Stimulated activated CD4-positive, alpha-beta T cell treated with anti-CD3 and anti-CD28 coated beads, Interleukin-2, amount 100 ng/mL, for 4 hours (primary cell): ENCODE results near the gene BPI.
"Not testable (repeated sequence)": the region's sequence is repeated elsewhere in the genome, so short reads cannot be mapped to it uniquely, and the experiment has no call there.

Experiments
- DNase-seq: peaks from one replicate; pipeline ENCODE4 v3.0.0-alpha.2; 2020; ENCODE audit warnings: low read depth

The BPI gene

DNA sequence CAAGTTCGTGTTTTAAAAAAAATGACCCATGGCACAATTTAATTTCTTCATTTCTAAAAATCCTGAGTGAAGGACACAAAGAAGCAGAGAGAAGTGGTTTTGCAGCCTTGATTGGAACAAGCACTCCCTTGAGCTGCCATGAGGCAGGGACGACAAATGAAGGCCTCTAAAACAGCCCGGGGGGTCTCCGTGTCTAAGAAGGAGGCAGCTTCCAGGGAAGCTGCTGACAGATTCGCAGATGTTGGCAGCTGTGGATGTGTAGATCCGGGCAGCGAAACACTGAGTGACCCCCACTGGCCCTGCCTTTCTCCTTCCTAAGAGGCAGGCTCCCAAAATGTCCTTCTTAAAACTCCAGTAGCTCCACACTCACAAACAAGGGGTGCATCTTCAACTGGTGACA is 32.8 kb downstream of the BPI start:
- DNase-seq = no peak

DNA sequence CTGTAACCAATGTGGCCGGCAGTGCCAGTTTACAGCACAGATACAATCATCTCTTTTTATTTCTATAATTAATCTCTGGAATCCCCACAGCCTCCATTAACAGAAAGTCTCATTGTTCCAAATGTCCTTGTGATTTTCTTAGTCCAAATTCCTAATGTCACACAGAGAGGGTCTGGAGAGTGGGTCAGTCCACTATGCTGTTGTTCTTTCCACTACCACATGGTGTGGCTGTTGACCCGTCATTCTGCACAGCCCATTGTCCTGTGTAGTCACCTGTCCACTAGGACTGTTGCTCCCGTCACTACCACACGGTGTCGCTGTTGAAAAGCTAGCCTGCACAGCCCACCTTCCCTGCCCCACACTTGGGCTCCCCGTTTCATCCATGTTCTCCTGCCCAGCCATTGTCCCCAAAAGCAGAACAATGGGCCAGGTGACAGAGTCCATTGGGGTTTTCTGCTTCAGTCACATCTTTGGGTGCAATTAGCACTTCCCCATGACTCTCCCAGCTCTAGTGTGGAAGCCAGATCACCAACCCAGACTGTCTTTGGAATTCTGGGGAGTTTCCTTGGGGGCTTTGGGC is 33.7 kb downstream of the BPI start:
- DNase-seq = no peak

DNA sequence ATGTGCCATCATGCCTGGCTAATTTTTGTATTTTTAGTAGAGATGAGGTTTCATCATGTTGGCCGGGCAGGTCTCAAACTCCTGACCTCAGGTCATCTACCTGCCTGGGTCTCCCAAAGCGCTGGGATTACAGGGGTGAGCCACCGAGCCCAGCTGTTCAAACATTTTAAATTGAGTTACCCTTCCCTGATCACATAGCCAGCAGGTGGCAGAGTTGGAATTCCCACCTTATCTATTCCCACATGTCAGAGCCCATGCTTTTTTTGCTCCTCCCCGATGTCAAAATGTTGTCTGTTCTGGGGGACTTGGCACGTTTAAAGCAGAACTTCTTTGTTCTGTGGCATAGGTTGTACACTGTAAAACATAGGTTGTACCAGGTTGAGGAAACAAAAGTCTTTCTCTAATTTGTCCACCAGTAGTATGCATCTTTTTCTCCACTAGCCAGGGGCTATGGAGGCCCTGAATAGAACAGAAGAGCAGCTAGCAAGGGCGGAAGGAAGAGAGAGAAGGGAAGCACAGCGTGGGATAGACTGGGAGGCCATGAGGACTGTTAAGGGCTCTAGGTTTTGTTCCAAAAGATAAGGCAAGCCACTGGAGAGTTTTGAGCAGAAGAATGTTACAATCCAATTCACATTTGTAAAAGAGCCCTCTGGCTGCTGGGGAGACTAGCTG is 35.0 kb downstream of the BPI start:
- no peak for DNase-seq

DNA sequence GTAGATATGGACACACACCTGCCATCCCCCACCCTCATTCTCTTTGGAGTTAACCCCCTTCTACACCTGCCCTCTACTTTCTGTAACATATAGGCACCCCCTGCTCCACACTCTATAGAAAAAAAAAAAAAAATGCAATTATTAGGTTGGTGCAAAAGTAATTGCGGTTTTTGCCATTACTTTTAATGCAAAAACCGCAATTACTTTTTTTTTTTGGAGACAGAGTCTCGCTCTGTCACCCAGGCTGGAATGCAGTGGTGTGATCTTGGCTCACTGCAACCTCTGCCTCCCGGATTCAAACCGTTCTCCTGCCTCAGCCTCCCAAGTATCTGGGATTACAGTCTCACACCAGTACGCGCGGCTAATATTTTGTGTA is 35.6 kb downstream of the BPI start:
- DNase-seq = not testable (repeated sequence)

DNA sequence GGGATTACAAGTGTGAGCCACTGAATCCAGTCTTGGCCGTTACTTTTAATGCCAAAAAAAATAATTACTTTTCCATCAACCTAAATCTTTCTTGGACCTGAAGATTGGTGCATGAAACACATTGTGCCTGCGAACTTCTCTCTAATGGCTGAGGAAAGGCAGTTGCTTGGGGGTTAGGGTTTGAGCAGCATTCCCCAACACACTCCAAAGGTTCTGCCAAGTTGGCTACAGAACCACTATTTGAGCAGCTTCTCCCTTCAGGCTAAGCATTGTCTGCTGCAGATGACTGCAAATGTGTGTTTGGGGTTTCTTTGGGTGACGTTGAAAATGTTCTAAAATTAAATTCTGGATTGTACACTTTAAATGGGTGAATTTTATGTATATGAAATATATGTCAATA is 36.0 kb downstream of the BPI start:
- DNase-seq = no peak

DNA sequence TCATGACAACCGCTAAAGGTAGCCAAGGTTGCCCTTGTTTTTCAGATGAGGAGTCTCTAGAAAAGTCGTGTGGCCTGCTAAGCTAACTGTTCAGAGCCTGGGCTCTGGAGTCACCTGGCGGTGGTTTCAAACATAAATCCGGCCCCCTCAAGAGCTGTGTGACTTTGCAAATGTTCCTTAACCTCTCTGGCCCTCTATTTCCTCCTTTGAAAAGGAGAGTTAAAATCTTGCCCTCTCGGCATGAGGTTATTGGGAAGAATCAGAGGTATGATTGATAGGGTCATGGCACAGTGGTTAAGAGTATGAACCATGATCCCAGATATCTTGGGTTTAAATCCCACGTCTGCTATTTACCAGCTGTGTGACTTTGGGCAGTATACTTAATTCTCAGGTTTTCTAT is 36.7 kb downstream of the BPI start:
- DNase-seq = no peak

DNA sequence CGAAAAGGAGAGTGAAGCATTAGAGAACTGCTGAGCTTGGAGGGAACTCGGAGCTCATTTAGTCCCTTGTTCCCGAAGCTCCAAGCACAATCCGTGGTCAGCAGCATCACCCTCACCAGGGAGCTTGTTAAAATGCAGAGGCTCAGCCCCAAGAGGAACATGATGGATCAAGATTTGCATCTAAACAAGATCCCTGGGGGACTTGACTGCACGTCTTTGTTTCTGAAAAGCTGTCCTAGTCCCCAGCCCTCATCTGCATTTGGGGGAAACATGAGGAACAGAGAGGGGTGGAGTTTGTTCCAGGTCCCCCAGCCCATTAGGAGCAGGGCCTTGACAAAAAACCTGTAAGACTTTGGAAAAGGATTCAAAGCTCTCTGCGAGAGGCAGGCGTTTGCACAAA is 38.3 kb downstream of the BPI start:
- DNase-seq = no peak

DNA sequence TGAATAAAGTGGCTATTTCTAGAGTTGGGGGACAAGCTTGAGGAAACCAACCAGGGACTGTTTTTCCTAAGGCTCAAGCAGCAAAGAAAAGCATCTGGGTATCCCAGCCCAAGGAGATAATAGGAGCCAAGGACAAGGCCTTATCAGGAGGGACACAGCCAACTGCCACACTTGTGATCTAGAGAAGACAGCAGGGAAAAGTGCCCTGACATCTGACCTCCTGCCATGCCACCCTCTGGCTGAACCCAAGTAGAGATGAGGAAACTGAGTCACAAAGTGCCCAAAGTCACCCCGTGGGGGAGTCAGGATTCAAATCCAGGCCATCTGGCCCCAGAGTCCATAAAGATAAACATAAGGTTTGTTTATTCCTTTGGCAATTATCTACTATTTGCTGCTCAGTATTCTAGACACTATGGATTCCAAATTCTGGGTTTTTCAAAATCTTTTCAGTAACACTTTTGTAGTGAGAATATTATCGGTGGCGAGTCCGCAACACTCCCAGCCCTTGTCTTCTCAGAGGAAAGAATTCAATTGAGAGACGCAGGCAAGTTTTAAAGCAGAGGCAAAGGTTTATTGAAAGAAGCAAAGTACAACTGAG is 38.9 kb downstream of the BPI start:
- DNase-seq = no peak

DNA sequence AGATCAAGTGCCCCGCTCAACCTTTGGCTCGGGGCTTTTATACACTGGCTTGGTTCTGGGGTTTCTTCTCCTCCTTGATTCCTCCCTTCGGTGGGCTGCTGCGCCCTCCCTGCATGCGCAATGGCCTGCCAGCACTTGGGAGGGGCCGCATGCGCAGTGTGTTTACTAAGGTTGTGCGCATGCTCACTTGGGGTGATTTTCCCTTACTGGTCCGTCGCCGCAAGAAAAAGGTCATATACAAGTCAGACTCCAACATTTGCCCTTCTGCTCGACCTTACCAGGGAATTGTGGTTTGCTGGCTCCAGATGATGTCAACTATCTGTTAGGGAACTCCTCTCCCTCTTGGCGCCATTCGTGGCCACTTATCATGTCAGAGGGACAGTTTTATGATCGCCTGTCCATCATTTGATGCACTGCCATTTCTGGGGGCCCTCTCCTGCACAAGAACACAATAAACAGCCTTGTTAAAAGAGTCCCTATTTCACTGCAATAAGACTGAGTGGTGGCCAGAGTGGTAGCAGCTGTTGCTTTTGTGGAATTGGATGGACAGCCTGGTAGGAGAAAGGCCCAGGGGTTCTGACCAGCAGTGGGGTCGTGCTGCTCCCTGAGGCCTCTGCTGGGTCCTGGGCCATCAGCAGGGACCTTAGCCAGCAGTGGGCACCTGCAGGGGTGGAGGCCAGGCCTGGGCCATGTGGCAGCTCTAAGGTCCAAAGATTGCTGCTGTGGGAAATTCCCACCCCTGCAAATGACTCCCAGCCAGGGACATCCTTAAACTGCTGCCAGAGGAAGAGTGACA is 39.6 kb downstream of the BPI start:
- DNase-seq = no peak

DNA sequence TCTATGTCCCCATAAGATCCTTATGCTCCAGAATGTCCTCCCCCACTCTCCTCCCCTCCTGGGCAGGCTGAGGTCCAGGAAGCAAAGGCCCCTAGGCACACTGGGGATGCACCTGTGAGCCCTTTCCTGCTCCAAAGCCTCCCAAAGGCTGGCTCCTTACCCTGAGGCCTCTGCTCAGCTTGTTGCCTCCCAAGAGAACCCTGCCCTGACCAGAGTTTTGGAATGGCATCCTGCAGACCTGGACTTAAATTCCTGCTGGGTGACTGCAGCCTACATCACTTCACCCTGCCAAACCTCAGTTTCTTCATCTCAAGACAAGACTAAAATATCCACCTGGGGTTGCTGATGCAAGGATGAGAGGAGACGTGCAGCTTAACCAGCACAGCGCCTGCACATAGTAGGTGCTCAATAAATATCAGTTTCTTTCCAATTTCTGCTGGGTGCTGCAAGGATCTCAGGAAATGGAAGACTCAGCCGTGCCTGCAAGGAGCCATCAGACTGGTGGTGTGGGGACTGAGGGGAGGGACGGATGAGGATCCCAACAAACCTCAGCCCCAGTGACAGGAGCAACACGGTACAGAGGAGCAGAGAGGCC is 40.2 kb downstream of the BPI start:
- no peak for DNase-seq

DNA sequence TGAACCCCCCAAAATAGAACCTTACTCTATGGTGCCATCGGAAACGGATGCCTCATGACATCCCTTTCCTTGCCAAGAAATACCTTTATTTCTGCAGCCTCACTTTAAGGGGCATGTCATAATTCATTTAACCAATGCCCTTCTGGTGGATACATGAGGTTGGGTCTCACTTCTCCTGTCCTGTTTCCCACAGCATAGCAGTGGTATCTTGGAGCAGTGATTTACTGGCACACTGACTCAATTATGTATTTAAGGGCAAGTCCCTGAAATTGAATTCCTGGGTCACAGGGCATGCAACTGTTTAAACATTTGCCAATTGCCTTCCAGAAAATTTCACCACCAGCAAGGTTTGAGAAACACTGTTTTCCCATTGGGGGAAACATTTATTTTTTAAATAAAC is 41.7 kb downstream of the BPI start:
- no peak for DNase-seq

DNA sequence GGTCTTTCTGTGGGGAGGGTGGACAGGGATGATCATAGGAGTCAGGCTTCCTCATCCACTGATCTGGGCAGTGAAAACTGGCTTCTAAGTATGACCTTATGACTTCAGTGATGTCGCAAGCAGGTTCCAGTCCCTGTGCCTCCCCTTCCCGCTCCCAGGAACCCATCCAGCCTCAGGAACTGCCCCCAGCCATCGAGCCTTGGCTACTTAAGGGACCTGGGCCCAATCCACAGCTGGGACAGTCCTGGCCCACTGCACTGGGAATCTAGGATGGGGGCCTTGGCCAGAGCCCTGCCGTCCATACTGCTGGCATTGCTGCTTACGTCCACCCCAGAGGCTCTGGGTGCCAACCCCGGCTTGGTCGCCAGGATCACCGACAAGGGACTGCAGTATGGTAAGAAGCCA is 42.3 kb downstream of the BPI start, which contains the start of gene LBP:
LBP (plus strand) TSS at position 236 of the 405 bp plus-strand sequence; CDS start at position 271, 35 bp downstream.
- no peak for DNase-seq

DNA sequence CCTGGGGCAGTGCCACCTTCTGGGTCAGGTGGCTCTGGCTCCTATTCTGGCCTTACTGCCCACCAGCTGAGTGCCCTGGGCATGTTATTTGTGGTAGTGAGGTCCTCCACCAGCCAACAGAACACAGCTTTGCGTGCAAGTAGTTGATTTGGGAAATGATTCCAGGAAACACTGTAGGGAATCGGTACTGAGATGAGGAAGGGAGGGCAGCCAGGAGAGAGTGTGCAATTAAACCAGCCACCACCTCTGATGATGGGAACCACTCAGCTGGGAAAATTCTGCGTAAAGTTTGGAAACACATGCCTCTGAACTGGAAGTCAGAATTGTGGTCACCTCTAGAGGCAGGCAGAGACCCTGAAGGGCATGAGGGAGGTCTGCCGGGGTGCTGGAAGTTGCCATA is 42.8 kb downstream of the BPI start:
- no peak for DNase-seq

DNA sequence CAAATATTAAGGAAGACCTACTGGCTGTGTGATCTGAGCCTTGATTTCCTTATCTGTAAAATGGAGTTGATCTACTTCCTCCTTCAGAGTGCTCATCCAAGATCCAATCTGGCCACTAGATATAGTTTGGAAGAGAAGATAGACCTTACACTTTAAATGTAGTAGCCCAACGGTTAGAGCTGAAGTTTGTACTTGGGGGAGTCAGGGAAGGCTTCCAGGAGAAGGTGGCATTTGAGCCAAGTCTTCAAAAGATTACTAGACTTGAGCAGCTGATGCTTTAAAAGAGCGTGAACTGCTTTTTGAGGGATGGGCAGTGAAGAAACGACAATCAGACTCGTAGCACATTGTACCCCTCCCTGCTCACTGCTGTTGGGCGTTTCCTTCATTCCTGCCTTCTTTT is 45.9 kb downstream of the BPI start:
- no peak for DNase-seq

DNA sequence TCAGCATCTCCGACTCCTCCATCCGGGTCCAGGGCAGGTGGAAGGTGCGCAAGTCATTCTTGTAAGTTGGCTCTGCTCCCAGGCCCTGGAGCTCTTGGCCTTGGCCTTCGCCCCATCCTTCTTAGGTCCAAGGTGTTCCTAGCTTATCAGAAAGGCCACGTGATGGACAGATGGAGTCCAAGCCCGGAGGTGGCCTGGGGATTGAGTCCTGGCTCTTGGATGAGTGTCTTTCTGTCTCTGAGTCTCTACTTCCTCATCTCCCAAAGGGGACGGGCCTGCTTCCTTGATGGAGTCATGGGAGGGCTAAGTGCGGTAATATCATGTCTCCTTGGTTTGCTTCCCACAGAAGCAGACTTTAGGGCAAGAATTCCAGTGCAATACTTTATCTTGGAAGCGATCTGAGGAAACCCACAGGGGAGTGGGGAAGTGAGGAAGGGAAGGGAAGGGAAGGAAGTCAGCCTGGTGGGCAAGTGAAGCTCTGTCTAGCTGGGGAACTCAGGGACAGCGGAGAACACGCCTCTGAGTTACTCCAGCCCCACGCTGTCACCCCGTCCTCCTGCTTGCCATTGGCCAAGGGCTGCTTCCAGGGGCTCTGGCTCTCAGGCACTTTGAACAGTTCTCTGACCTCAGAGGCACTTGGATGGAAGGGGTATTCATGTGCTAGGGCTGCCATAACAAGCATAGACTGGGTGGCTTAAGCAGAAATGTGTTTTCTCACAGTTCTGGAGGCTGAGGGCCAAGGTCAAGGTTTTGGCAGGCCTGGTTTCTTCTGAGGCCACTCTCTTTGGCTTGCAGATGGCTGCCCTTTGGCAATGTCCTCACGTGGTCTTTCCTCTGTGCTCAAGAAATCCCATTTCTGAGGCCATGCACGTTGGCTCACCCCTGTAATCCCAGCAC is 47.2 kb downstream of the BPI start:
- no peak for DNase-seq

DNA sequence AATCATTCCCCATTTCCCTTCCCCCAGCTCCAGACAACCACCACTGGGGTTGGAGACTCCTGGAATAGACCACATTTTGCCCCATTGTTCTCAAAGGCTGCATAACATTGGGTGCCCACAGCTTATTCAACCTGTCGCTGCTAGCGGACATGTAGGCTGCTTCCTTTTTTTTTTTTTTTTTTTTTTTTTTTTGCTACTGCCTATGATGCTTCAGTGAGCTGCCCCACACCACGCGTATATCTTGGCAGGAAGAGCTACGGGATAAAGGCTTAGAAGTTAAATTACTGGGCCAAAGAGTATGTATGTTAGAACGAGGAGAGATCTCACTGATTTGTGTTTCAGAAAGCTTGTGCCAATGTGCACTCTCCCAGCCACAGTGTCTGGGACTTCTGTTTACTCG is 49.4 kb downstream of the BPI start:
- DNase-seq = no peak

DNA sequence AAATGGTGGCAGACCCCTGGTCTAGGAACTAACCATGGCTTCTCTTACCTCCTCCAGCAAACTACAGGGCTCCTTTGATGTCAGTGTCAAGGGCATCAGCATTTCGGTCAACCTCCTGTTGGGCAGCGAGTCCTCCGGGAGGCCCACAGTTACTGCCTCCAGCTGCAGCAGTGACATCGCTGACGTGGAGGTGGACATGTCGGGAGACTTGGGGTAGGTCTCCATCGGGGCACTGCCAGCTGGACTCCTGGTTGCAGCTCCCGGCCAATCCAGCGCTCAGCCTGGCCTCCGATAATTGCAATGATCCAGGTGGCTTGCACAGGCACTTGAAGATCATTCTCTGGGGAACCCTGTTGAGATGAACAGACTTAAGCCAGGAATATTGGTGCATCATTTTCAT is 50.3 kb downstream of the BPI start:
- no peak for DNase-seq

DNA sequence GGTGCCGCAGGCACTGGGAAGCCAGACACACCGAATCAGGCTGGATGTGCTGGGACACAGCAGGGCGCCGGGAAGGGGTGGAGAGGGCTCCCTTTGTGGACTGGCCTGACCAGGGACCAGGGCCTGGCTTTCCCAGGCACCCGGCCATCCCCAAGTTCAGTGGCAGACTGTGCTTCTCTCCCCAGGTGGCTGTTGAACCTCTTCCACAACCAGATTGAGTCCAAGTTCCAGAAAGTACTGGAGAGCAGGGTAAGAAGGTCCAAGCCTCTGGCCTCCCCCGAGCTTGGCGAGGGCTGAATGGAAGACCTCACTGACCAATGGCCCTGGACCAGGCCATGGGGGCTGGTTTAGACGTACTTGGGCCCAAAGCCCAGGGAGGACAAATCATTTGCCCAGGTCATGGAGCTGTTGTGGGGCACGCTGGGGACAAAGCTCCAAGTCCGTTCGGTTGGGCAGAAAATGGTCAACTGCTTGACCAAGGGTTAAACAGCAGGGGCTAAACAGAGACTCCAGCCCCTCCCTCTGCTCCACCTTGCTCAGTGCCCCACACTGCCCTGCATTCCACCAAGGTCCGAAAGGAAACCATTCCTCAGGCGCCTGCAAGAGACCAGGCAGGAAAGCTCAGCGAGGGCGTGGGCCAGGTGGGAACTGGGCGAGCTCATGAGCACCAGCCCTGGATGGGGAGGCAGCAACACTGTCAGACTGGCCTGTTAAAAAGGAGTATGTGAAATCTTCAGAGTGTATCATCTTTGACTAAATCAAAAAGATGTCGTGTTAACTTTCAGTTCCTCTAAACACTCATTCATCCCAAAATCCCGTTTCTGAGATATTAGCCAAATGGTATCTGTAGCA is 51.4 kb downstream of the BPI start:
- DNase-seq = no peak

DNA sequence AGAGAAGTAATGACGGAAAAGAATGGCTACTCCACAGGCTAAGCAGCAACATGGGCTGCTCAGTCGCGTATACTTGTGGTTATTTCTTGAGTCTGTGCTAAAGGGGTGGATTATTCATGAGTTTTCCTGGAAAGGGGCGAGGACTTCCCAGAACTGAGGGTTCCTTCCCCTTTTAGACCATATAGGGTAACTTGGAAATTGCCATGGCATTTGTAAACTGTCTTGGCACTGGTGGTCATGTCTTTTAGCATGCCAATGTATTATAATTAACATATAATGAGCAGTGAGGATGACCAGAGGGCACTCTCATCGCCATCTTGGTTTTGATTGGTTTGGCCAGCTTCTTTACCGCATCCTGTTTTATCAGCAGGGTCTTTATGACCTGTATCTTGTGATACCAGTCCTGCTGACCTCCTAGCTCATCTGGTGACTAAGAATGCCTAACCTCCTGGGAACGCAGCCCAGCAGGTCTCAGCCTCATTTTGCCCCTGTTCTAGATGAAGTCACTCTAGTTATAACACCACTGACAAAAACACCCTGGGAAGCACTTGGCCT is 53.8 kb downstream of the BPI start:
- DNase-seq = no peak

DNA sequence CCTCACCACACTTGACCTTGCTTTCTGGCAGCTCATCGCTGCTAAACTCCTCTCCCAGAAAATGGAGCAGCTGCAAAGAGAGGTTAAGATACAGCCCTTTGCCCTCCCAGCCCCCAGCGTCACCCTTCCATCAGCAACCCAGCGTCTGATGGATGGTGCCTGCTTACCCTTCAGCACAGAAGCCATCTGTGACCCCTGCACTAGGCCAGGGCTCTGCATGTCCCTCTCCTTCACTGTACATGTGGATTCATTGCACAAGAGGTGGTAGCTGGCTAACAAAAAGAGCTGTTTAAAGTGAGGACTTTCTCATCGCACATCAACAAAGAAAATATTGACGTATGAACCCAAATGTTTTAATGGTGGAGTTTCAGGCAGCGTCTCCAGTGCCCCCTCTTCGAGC is 54.6 kb downstream of the BPI start:
- DNase-seq = no peak
